IMR-90 (cell line): ENCODE results near the gene AXL. TPM values are rescaled to one million over a fixed set of nuclear protein-coding genes. Genes with fewer than 3 reads are reported as not detected.

Experiments
- ATAC-seq: fragments of 200-7000 bp; cut with Tn5 transposase; 2 replicates; pipeline ENCODE4 v1.9.1; 2020; ENCODE audit warnings: low read depth, mild to moderate bottlenecking, moderate library complexity
- Bru-seq: library from RNA; stranded (reverse); fragments of 400-500 nt; gene quantifications from one replicate; lab custom pipeline; 2021; lab: Mats Ljungman, UMichigan
- BruChase-seq, 2 experiments: library from RNA; stranded (reverse); fragments of 400-500 nt; gene quantifications; one replicate each; lab custom pipeline; 2021; lab: Mats Ljungman, UMichigan
- BruUV-seq: library from RNA; stranded (reverse); fragments of 400-500 nt; replicated peaks from 2 replicates; lab custom pipeline; 2021; lab: Mats Ljungman, UMichigan
- CTCF ChIA-PET: fragments of 300-600 bp; formaldehyde crosslinking; extraction: SDS; loops from one replicate; lab custom pipeline; 2021; ENCODE audit warnings: antibody characterized with exemption; lab: Yijun Ruan, JAX
- POLR2A ChIA-PET: fragments of 300-600 bp; sonication (Branson Sonifier 250); formaldehyde crosslinking; loops from one replicate; lab custom pipeline; 2022; ENCODE audit warnings: antibody characterized with exemption; ENCODE audit not compliant: unreplicated experiment; lab: Charles Lee
- DNase-seq: peaks from one replicate; pipeline ENCODE4 v3.0.0; 2013
- H2AFZ ChIP-seq: replicated peaks from 2 replicates; pipeline ENCODE3; 2013; ENCODE audit warnings: low read length, mild to moderate bottlenecking; ENCODE audit not compliant: poor library complexity
- H2AK5ac ChIP-seq: 2 replicates; pipeline ENCODE4 v1.6.1; 2013; ENCODE audit warnings: low read depth, low read length, inconsistent platforms
- H2AK9ac ChIP-seq: replicated peaks from 2 replicates; pipeline ENCODE3; 2013; ENCODE audit warnings: mild to moderate bottlenecking, low read depth, low read length, moderate library complexity; ENCODE audit not compliant: poor library complexity
- H2BK120ac ChIP-seq: 2 replicates; pipeline ENCODE4 v1.6.1; 2013; ENCODE audit warnings: low read depth, low read length, inconsistent platforms
- H2BK15ac ChIP-seq: 3 replicates; pipeline ENCODE4 v1.6.1; 2013; ENCODE audit warnings: low read depth, low read length, inconsistent platforms
- H2BK20ac ChIP-seq: 2 replicates; pipeline ENCODE4 v1.6.1; 2013; ENCODE audit warnings: low read depth, mild to moderate bottlenecking, inconsistent platforms, low read length, moderate library complexity
- H2BK5ac ChIP-seq: 2 replicates; pipeline ENCODE4 v1.6.1; 2013; ENCODE audit warnings: mild to moderate bottlenecking, low read depth, low read length, inconsistent platforms; ENCODE audit not compliant: poor library complexity, severe bottlenecking
- H3K14ac ChIP-seq: replicated peaks from 2 replicates; pipeline ENCODE4 v1.6.1; 2013; ENCODE audit warnings: low read depth, low read length, inconsistent platforms
- H3K18ac ChIP-seq: 2 replicates; pipeline ENCODE4 v1.6.1; 2013; ENCODE audit warnings: low read depth, low read length, control low read depth
- H3K23ac ChIP-seq: 2 replicates; pipeline ENCODE4 v1.6.1; 2013; ENCODE audit warnings: low read depth, low read length, inconsistent platforms
- H3K27ac ChIP-seq: 2 replicates; pipeline ENCODE4 v1.5.1; 2013; ENCODE audit warnings: mild to moderate bottlenecking, control low read depth, low read length; ENCODE audit not compliant: insufficient read depth
- H3K27me3 ChIP-seq: 2 replicates; pipeline ENCODE4 v1.6.1; 2013; ENCODE audit warnings: low read length; ENCODE audit not compliant: control insufficient read depth, insufficient read depth
- H3K36me3 ChIP-seq: 2 replicates; pipeline ENCODE4 v1.6.1; 2013; ENCODE audit warnings: low read length, mixed read lengths; ENCODE audit not compliant: control insufficient read depth, insufficient read depth
- H3K4ac ChIP-seq: 2 replicates; pipeline ENCODE4 v1.6.1; 2013; ENCODE audit warnings: low read depth, low read length, inconsistent platforms
- H3K4me1 ChIP-seq: 2 replicates; pipeline ENCODE4 v1.6.1; 2013; ENCODE audit warnings: low read length, mixed read lengths; ENCODE audit not compliant: control insufficient read depth, insufficient read depth
- H3K4me2 ChIP-seq: 2 replicates; pipeline ENCODE4 v1.6.1; 2013; ENCODE audit warnings: low read depth, mild to moderate bottlenecking, control low read depth, low read length, moderate library complexity
- H3K4me3 ChIP-seq: 2 replicates; pipeline ENCODE4 v1.5.1; 2013; ENCODE audit warnings: low read depth, mild to moderate bottlenecking, control low read depth, low read length, moderate library complexity; ENCODE audit not compliant: insufficient read depth
- H3K56ac ChIP-seq: 2 replicates; pipeline ENCODE4 v1.6.1; 2013; ENCODE audit warnings: low read length, inconsistent platforms; ENCODE audit not compliant: insufficient read depth; ENCODE audit errors: extremely low read depth
- H3K79me1 ChIP-seq, 2 experiments: 2 replicates each; pipeline ENCODE4 v1.6.1; 2013; ENCODE audit warnings: low read length in 2 of 2, inconsistent platforms in 1 of 2, low read depth in 1 of 2
- H3K9ac ChIP-seq: 2 replicates; pipeline ENCODE4 v1.6.1; 2013; ENCODE audit warnings: low read depth, low read length, control low read depth
- H3K9me1 ChIP-seq: 2 replicates; pipeline ENCODE4 v1.6.1; 2013; ENCODE audit warnings: low read length, inconsistent platforms; ENCODE audit not compliant: insufficient read depth
- H3K9me3 ChIP-seq: 2 replicates; pipeline ENCODE4 v1.6.1; 2013; ENCODE audit warnings: low read length; ENCODE audit not compliant: control insufficient read depth, insufficient read depth
- H4K20me1 ChIP-seq: 2 replicates; pipeline ENCODE4 v1.6.1; 2013; ENCODE audit warnings: low read length, inconsistent platforms; ENCODE audit not compliant: insufficient read depth
- H4K5ac ChIP-seq: 2 replicates; pipeline ENCODE4 v1.6.1; 2013; ENCODE audit warnings: mild to moderate bottlenecking, low read depth, low read length, control low read depth
- H4K8ac ChIP-seq, 2 experiments: 2 replicates each; pipeline ENCODE4 v1.6.1; 2013; ENCODE audit warnings: low read depth in 2 of 2, low read length in 2 of 2, control low read depth in 1 of 2, inconsistent platforms in 1 of 2
- H4K91ac ChIP-seq: 2 replicates; pipeline ENCODE4 v1.6.1; 2013; ENCODE audit warnings: low read depth, low read length, inconsistent platforms; ENCODE audit not compliant: insufficient read depth
- CEBPB ChIP-seq: IDR thresholded peaks from 2 replicates; pipeline ENCODE4 v1.6.1; 2012; ENCODE audit warnings: low read depth, low read length, improper control_type of control experiment
- CHD1 ChIP-seq: IDR thresholded peaks from 2 replicates; pipeline ENCODE4 v1.6.1; 2012; ENCODE audit warnings: low read depth, low read length, improper control_type of control experiment
- ELK1 ChIP-seq: fragments of 150-350 bp; IDR thresholded peaks from 2 replicates; pipeline ENCODE4 v1.6.1; 2016; ENCODE audit warnings: low read depth, mild to moderate bottlenecking, low read length, moderate library complexity, borderline replicate concordance
- FOS ChIP-seq: fragments of 150-350 bp; IDR thresholded peaks from 2 replicates; pipeline ENCODE4 v1.6.1; 2016; ENCODE audit warnings: low read depth, low read length
- MAZ ChIP-seq: IDR thresholded peaks from 2 replicates; pipeline ENCODE4 v1.6.1; 2012; ENCODE audit warnings: low read depth, mild to moderate bottlenecking, low read length, improper control_type of control experiment, moderate library complexity, borderline replicate concordance
- POLR2A ChIP-seq: IDR thresholded peaks from 2 replicates; pipeline ENCODE4 v1.6.1; 2012; ENCODE audit warnings: mild to moderate bottlenecking, low read depth, low read length
- RAD21 ChIP-seq: IDR thresholded peaks from 2 replicates; pipeline ENCODE4 v1.6.1; 2012; ENCODE audit warnings: low read length, improper control_type of control experiment
- RCOR1 ChIP-seq: IDR thresholded peaks from 2 replicates; pipeline ENCODE4 v1.6.1; 2012; ENCODE audit warnings: mild to moderate bottlenecking, low read length, improper control_type of control experiment; ENCODE audit not compliant: insufficient replicate concordance
- WGBS, 2 experiments: methylation state at CpG; one replicate each; pipeline versions ENCODE4 v1.1.5 to v1.1.7; 2013; ENCODE audit warnings: missing lambda C conversion rate in 2 of 2; ENCODE audit not compliant: insufficient read length in 1 of 2; ENCODE audit errors: extremely low coverage in 2 of 2; 5-methylcytosine and 5-hydroxymethylcytosine counted together
- dilution Hi-C: fragments of 300-500 bp; cut with HindIII; formaldehyde crosslinking; loops from one replicate; pipeline ENCODE4 v1.14.3; 2018; ENCODE audit warnings: low sequenced_read_pairs; ENCODE audit not compliant: unreplicated experiment
- in situ Hi-C: fragments of 300-500 bp; cut with MboI; formaldehyde crosslinking; loops from 3 replicates; pipeline ENCODE4 v1.14.3; 2019; ENCODE audit warnings: low sequenced_read_pairs, inconsistent platforms, mixed read lengths
- intact Hi-C: fragments of 100-400 bp; cut with micrococcal nuclease; formaldehyde crosslinking; loops from 2 replicates; pipeline ENCODE4 v1.10.0; 2022
- long read RNA-seq: library from polyadenylated mRNA; unstranded; transcript quantifications from one replicate; pipeline ENCODE4 v2.0.0, GENCODE V29; 2021; ENCODE audit not compliant: unreplicated experiment
- polyA plus RNA-seq, 3 experiments: library from polyadenylated mRNA; depleted of rRNA; stranded (reverse); fragments of >200 nt; gene quantifications; 2 replicates each; pipeline ENCODE4 v1.2.3, GENCODE V29; 2012; ENCODE audit warnings: low replicate concordance in 1 of 3
- total RNA-seq: library from RNA; depleted of rRNA; stranded (reverse); fragments of >200 nt; gene quantifications from 2 replicates; pipeline ENCODE4 v1.2.3, GENCODE V29; 2012; rRNA removed

The AXL gene
- total RNA-seq (444 and 466 TPM in 2 replicates), polyA plus RNA-seq (2012; rRNA removed) (212 and 235 TPM in 2 replicates), Bru-seq, nascent RNA (percentile 96 among the genes with signal in this experiment), BruChase-seq, experiment 1, labeled RNA remaining after a 6-hour chase (percentile 98 among the genes with signal in this experiment), BruChase-seq, experiment 2, labeled RNA remaining after a 2-hour chase (percentile 95 among the genes with signal in this experiment)
- 163 and 168 TPM in 2 replicates for polyA plus RNA-seq (2012; cell fraction: cytosol; rRNA removed)
- 125 and 184 TPM in 2 replicates for polyA plus RNA-seq (2012; cell fraction: nucleus; rRNA removed; ENCODE audit: low replicate concordance)
- long read RNA-seq, full-length matches to known transcripts: 72 of 367 reads
- long read RNA-seq, partial matches to known transcripts: 273 of 367 reads
- long read RNA-seq, other reads (novel, unspliced or antisense): 22 of 367 reads

DNA sequence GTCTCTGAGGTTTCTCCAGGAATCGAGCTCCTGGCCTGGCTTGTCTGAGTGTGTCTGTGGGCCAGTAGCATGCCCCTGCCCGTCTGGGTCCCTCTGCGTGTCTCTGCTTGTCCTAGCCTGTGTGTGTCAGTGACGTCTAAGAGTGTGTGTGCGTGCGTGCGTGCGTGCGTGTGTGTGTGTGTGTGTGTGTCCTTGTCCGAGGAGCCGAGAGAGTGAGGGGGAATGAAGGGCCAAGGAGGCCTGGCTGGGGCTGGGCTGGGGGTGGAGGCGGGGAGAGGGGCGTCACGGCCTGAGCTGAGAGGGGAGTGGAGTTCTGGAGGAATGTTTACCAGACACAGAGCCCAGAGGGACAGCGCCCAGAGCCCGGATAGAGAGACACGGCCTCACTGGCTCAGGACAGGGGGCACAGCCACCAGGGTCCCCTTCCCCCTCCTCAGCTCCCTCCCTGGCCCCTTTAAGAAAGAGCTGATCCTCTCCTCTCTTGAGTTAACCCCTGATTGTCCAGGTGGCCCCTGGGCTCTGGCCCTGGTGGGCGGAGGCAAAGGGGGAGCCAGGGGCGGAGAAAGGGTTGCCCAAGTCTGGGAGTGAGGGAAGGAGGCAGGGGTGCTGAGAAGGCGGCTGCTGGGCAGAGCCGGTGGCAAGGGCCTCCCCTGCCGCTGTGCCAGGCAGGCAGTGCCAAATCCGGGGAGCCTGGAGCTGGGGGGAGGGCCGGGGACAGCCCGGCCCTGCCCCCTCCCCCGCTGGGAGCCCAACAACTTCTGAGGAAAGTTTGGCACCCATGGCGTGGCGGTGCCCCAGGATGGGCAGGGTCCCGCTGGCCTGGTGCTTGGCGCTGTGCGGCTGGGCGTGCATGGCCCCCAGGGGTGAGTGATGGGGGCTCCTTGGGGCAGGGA is at the start of gene AXL:
Gene AXL (plus strand): TSS at position 609 of the 893 bp plus-strand sequence. CDS start 170 bp downstream, at position 779.
- Histone ChIP-seq H3K36me3 (peaks cover 24% of the 10 kb centered on the region), H3K4me3 (peak within 1 kb of the TSS; percentile 89), H3K4me2 (peak within 1 kb of the TSS; percentile 83), H4K20me1 (peaks cover 10% of the 10 kb centered on the region), H3K4ac (peak within 1 kb of the TSS; percentile 99), H2BK5ac (peak within 1 kb of the TSS; percentile 99), H3K56ac (peak within 1 kb of the TSS; percentile 100), H3K14ac (peak within 1 kb of the TSS; percentile 100), H2AFZ (peak within 1 kb of the TSS; percentile 87), H2BK15ac (peak within 1 kb of the TSS; percentile 96), H3K79me1 (peaks cover 2 to 41% of the 10 kb centered on the region in 2 experiments; a peak in 3 of 4 replicates), H4K91ac (peak within 1 kb of the TSS; percentile 99), H2AK9ac (peak within 1 kb of the TSS; percentile 99), H2AK5ac (peak within 1 kb of the TSS; percentile 96), H3K27me3 (no peaks in the 10 kb centered on the region), H2BK120ac (peak within 1 kb of the TSS; percentile 94), H3K9me1 (peaks cover 16% of the 10 kb centered on the region; the same call in 1 of the 2 replicates), H4K8ac (peak within 1 kb of the TSS; percentile 72 to 84), H4K5ac (peak within 1 kb of the TSS; percentile 83), H3K23ac (peak within 1 kb of the TSS; percentile 100), H3K9me3 (no peaks in the 10 kb centered on the region), H3K4me1 (peaks cover 28% of the 10 kb centered on the region), H2BK20ac (peak within 1 kb of the TSS; percentile 88), H3K9ac (peak within 1 kb of the TSS; percentile 99), H3K18ac (peak within 1 kb of the TSS; percentile 93), H3K27ac (peak within 1 kb of the TSS; percentile 99)
- peak; percentile 86 for DNase-seq
- BruUV-seq: no TSS peak
- ChIA-PET CTCF (interaction anchor here (0.7 kb wide), 2 partner anchors 15 to 43 kb away, joined by 3 read pairs; no protein-coding TSS in a partner anchor), POLR2A (no interaction called here)
- peak; percentile 93 for TF ChIP-seq POLR2A
- TF ChIP-seq ELK1: no peak
- peak; percentile 97; the same call in 1 of the 2 replicates for TF ChIP-seq CHD1
- 0 out of 2 replicates have a peak, but pooled peaks have one; percentile 1 for TF ChIP-seq RAD21
- TF ChIP-seq MAZ: peak; percentile 82
- peak; percentile 33 for TF ChIP-seq RCOR1
- TF ChIP-seq FOS: no peak; the same call in 1 of the 2 replicates
- TF ChIP-seq CEBPB: peak; percentile 77
- intact Hi-C loops: loop anchor here (5.0 kb wide), 1 partner anchor 93 kb away; the partner anchor contains the start of gene CCDC97
- dilution Hi-C loops: no loop called here
- in situ Hi-C loops: no loop called here
- WGBS, 2 experiments: 2% methylated on average over 16 of the region's 32 CpGs; no CpG with 5 or more reads in 1 of the 2 experiments
- ATAC-seq: peak; percentile 72
